GM12801 (cell line): ENCODE measurements around the gene ZYG11A.

Source experiments
- CTCF ChIP-seq: IDR thresholded peaks from one replicate; pipeline ENCODE4 v1.5.1; 2011; ENCODE audit warnings: control low read depth; ENCODE audit not compliant: insufficient read length; ENCODE audit errors: extremely low read depth

The ZYG11A gene

GRCh38 chr1:52842643-52843310, at the start of gene ZYG11A:
Gene ZYG11A, plus strand, starts transcription at chr1:52842760. Its CDS starts 124 bp downstream, at chr1:52842884.
- no peak for TF ChIP-seq CTCF

- no peak for TF ChIP-seq CTCF
These were observed 47.1 kb upstream of the ZYG11A start for GRCh38 chr1:52795464-52795863.

GRCh38 chr1:52798331-52798730, 44.2 kb upstream of the ZYG11A start:
- no peak for TF ChIP-seq CTCF

GRCh38 chr1:52801011-52801410, 41.5 kb upstream of the ZYG11A start:
- TF ChIP-seq CTCF = no peak

- TF ChIP-seq CTCF = no peak
These were observed 28.1 kb upstream of the ZYG11A start for GRCh38 chr1:52814465-52814864.

- TF ChIP-seq CTCF = no peak
These were observed 16.7 kb upstream of the ZYG11A start for GRCh38 chr1:52825868-52826267.

- no peak for TF ChIP-seq CTCF
These were observed 7.8 kb upstream of the ZYG11A start for GRCh38 chr1:52834798-52835197.
